NCI-H1092 treated with DMSO at 0.1 percent for 48 hours (cell line): ENCODE results near the gene JRKL.

Experiments used
- DNase-seq: peaks from one replicate; lab custom pipeline; 2025; lab: John Stamatoyannopoulos, UW

Gene JRKL

DNA sequence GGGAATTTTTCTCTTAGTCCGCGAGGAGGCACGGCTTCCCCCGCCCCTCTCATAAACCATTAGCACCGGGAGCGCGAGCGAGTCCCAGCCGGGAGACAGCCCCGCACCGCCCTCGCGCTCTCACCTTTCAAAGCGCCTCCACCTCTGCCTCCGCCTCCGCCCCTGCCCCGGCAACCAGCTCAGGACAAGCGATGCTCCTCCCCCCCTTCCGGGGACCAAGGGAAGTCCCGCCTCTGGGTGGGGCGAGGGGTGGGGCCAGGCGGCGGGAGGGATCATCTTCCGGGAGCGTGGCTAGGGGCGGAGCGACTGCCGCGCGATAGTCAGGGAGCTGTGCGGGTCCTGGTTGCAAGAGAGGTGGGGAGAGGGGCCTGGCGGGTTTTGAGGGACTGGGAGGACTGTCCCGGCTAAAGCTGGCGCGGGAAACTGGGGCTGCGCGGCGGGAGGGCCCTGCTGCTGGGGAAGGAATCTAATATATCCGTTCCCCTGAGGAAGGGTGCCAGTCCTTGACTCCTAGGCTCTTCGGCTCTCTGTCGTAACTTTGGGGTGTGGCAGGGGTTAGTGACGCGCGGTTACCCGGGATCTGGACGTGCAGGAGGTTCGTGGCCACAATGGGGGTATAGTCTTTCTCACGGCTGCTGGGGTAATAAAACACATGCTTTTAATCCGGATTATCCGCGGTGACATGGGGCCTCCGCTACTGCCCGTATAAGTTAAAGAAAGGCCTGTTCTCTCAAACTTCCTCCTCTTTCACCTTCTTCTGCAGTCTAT is at the start of gene JRKL, which contains the start of gene CCDC82:
Gene JRKL (plus strand): TSS at position 294 of the 768 bp plus-strand sequence. CDS start 637 bp downstream, outside the sequence.
Gene CCDC82 (minus strand): TSS at position 193 of the 768 bp plus-strand sequence. CDS start 5,165 bp downstream, outside the sequence.
- DNase-seq = peak; percentile 96

GRCh38 chr11:96340555-96340885 is 49.3 kb upstream of the JRKL start:
- no peak for DNase-seq

GRCh38 chr11:96341211-96342013 is 48.4 kb upstream of the JRKL start:
- DNase-seq = no peak

- peak; percentile 66 for DNase-seq
Measured at GRCh38 chr11:96342014-96342960, 47.5 kb upstream of the JRKL start.

- peak; percentile 94 for DNase-seq
Measured at GRCh38 chr11:96342961-96343711, 46.7 kb upstream of the JRKL start, which contains the start of gene MAML2. Gene MAML2, minus strand, starts transcription at chr11:96343195. Its CDS starts 1,300 bp downstream, at chr11:96341895.

DNA sequence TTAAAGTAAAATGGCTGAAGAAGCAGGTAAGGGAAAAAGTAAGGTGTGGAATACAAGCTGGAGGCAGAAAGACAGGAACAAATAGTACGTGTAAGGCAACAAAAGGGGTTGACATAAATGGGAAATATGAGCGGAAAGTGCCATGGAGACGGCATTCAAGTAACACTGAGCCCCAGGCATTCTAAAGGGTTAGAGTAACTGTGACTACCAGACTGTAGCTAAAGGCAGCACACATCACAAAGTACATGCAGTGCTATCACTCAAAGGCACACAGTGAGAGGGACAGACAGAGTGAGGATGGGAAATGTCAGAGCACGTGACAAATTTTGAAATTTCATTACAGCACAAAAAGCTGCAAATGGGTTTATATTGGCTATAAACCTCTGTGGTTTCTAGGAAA is 33.0 kb upstream of the JRKL start:
- no peak for DNase-seq

- DNase-seq = no peak
Measured at GRCh38 chr11:96357794-96358193, 32.0 kb upstream of the JRKL start.

- no peak for DNase-seq
Measured at GRCh38 chr11:96358321-96358720, 31.5 kb upstream of the JRKL start.

GRCh38 chr11:96361778-96362177 is 28.0 kb upstream of the JRKL start:
- DNase-seq = no peak

DNA sequence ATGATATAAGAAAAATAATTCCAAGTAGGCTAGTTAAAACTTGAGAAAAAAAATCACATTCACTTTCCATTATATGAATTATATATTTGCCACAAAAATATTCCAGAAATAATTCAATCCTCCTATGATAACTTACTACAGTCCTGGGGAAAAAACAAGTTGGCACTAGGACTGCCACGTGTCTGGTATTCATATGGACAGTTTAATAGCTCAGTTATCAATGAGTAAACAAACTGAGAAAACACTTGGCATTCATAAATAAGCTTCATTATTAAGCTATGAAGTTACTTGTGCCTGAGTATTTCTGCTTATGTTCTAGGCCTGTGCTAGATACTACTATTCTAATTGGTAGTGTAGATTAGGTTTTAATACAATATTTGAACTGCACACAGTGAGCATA is 24.3 kb upstream of the JRKL start:
- DNase-seq = no peak

GRCh38 chr11:96366024-96366423 is 23.8 kb upstream of the JRKL start:
- no peak for DNase-seq

DNA sequence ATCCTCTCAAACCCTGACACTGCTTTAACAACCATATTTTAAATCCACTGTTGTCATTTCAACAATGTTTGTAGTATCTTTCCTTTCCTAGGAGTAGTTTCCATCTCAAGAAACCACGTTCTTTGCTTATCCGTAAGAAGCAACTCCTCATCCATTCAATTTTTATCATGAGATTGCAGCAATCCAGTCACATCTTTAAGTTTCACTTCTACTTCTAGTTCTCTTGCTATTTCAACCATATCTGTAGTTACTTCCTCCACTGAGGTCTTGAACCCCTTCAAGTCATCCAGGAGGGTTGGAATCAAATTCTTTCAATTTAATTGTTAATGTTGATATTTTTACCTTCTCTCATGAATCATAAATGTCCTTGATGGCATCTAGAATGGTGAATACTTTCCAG is 22.5 kb upstream of the JRKL start:
- DNase-seq = no peak

DNA sequence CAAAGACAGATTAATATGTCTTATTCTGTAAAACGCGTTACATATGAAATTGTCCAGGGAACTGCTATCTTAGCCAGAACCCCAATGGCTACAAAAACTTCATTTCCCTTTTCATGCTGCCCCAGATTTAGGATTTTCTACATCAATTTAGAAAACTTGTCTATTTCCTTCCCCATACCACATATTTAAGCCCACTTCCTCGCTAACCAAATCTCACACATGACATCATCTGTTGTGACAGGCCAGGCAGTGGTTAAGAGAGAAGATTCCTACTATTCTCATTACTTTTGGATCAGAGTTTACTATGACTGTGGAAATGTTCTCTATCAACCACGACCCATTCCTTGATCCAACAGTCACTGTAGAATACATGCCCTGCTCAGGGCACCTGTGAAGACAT is 16.0 kb upstream of the JRKL start:
- no peak for DNase-seq

GRCh38 chr11:96376796-96377195 is 13.0 kb upstream of the JRKL start:
- DNase-seq = no peak

GRCh38 chr11:96384156-96384555 is 5.7 kb upstream of the JRKL start:
- peak; percentile 5 for DNase-seq

DNA sequence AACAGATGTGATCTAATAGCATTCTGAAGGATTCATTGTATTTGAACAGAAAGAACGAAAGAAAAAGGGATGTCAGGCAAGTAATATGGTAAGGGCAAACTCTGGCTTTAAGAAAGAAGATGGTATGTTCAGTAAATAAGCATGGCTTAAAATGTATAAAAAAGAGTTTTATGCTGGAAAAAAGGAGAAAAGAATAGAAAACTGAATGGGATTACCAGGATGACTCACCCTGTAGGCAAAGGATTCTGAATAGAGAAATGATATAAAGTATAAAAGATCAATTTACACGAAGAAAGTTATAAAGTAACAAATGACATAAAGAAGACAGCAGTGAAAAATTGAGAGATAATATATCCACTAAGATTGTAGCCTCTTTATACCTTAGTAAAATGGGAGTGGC is 4.6 kb upstream of the JRKL start:
- no peak for DNase-seq

DNA sequence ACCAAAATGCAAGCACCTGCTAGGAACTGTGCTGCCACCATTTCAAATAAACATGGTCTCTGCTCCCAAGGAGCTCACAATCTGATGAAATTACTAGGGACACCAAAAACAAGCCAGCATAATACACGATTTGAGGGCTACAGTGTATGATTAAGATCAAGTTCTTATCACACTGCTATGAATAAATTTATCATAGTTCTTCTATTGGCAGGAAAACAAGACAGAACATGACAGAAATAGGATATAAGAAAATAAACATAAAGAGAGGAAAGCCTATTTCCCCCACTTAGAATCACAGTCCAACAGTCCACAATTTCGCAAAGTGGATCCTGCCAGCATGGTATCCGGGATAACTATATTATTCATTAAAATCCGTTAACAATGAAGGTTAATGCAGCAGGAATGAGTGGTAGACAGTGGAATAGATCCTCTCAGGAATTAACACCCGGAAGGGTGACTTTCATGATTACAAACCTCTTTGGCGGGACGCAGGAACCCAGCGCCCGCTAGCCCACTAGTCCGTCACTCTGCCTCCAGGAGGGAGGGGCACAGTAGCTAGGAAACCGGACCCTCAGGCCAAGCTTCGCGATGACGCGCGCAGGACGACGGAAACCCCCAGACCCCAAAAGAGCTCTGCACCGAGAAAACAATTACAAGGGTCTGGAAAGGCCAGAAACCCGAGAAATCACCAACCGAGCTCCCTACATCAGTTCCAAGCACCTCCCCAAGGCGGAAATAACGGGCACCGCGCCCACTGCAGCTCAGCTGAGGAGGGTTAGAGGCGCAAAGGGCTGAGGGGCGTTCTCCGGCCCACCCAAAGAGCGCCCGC is 708 bp upstream of the JRKL start:
- DNase-seq = peak; percentile 89

- no peak for DNase-seq
Measured at GRCh38 chr11:96390488-96390792, 627 bp downstream of the JRKL start.

DNA sequence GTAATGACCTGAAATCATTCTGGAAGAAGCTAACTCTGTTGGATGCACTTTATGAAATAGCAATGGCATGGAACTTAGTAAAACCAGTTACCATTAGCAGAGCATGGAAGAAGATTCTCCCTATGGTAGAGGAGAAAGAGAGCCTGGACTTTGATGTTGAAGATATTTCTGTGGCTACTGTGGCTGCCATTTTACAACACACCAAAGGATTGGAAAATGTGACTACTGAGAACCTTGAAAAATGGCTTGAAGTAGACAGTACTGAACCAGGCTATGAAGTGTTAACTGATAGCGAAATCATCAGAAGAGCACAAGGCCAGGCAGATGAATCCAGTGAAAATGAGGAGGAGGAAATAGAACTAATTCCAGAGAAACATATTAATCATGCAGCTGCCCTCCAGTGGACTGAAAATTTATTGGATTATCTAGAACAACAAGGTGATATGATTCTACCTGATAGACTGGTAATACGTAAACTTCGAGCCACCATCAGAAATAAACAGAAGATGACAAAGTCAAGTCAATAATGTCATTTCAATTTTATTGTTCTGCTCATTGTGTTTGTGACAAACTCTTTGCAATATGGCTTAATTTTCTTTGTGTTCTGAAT is 2.0 kb downstream of the JRKL start:
- DNase-seq = no peak

DNA sequence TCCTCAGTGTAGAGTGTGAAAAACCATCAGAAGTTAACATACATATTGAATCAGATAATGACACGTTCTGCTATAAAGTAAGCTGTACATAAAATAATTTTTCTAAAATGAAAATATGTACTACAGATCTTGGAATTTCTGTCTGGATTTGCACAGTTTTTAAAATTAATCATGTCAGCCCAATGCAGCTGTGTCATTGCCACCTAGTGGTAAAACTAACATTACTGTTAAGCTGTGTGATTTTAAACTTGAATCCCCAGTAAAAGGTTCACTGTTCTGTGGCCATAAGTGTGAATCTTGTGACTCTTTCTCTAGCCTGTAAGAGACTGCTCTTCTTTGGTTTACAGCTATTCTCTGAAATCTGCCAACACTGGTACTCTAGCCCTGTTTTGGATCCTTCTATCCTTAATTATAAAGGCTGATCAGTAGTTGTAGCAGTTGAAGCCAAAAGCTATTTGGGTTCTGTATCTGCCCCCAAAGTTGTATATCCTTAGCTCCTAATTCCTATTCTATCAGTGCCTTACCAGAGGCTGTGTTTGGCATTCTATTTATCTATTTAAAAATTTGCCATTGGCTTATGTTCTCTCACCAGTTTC is 4.0 kb downstream of the JRKL start:
- peak; percentile 24 for DNase-seq
